SHP77 treated with DMSO at 0.1 percent for 48 hours (cell line): ENCODE data around the gene ZFR.
"Not testable (repeated sequence)": the region's sequence is repeated elsewhere in the genome, so short reads cannot be mapped to it uniquely, and the experiment has no call there.

Experiments
- DNase-seq: peaks from one replicate; lab custom pipeline; 2025; lab: John Stamatoyannopoulos, UW

Gene ZFR

DNA sequence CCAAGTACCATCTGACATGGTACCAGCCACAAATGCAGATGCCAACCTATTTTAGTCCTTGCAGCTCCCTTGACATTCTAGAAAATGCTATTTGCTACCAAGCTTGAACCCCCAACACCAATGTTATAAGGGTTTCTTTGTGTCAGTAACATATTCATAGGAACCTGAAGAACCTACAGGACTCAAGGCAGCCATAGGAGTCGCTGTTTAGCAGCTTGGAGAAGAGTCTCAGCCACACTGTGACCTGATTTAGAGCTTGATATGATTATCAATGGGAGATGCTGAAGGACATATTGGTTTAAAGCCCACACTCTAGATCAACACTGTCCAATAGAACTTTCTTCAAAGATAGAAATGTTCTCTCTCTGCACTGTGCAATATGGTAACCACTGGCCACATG, 6.4 kb upstream of the ZFR start:
- DNase-seq = no peak

GRCh38 chr5:32449262-32449661, 4.7 kb upstream of the ZFR start:
- DNase-seq = no peak

GRCh38 chr5:32446630-32447029, 2.1 kb upstream of the ZFR start:
- no peak for DNase-seq

DNA sequence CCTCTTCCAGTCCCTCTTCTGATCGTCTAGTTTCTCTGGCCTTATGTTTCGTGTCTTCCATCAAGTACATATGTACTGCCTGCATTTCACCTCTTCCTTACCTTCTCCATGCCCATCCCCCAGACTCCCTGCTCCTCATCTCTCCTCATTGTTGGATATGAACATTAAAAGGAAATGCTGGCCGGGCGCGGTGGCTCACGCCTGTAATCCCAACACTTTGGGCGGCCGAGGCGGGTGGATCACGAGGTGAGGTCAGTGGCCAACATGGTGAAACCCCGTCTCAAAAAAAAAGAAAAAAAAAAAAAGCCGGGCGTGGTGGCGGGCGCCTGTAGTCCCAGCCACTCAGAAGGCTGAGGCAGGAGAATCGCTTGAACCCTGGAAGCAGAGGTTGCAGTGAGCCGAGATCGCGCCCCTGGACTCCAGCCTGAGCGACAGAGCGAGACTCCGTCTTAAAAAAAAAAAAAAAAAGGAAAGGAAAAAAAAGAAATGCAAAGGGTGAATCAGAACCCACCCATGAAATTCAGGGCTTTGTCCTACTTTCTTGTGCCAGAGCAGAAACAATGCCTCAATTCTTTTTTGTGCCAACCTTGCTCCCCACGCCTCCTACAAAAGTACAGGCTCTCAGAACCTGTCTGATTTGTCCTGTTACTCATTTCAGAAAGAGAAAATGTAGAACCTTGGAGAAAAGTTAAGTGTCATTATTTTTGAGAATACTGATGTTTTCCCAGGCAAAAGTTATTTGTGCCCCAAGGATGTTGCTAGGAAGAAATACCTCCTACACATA, 1.5 kb upstream of the ZFR start:
- DNase-seq = no peak

DNA sequence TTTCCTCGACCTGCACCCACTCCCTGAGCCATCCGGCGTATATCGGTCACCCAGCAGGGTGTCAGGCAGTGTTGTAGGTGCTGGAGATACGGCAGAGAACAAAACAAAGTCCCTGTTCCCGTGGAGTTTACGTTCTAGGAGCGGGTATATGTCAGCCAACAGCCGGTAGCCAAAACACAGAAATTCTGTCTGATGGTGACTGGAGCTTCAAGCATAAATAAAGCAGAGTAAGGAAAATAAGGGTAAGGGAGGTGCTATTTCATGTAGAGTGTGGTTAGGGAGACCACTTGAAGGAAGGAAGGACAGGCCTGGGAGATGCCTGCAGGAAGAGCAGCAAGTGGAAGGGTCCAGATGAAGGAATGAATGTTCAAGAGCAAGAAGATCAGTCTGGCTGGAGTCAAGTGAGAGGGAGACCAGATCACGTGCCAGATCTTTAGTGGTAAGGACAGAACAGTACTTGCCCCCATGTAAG, 783 bp upstream of the ZFR start:
- no peak for DNase-seq

DNA sequence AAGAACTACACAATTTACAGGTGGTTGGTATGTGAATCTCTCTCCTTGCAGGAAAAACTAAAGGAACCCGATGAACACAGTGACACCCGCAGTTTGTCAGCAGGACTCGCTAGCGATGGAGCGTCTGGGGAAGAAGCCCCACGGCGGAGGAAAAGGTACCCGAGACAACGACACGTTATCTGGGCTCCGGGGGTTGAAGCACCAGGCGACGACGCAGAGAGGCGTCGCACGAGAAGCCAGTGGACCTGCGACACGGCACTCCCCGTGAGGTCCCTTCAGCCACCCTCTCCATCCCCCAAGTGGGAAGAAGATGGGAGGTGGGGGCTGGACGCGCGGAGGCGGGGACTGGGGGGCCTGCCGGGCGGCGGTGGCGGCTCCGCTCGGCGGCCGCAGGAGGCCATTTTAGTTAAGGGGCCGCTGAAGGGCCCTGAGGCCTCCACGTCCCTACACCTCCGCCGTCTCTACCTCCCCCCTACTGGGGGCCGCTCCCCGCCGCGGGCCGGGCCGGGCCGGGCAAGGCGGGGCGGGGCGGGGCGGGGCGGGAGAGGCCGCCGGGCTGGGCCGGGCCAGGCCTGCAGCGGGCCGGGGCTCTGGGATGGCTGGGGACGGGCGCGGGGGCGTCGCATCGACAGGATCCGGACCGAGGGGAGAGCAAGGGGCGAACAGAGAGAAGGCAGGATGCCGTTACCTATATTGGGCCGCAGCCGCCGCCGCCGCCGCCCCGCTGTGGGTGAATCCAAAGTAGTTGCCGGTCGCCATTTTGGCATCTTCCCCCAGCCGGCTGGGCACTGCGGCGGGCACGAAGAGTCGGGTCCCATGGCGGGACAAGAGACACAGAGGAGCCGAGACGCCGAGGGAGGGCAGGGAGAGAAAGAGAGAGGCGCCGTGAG, 754 bp downstream of the ZFR start:
- no peak for DNase-seq

DNA sequence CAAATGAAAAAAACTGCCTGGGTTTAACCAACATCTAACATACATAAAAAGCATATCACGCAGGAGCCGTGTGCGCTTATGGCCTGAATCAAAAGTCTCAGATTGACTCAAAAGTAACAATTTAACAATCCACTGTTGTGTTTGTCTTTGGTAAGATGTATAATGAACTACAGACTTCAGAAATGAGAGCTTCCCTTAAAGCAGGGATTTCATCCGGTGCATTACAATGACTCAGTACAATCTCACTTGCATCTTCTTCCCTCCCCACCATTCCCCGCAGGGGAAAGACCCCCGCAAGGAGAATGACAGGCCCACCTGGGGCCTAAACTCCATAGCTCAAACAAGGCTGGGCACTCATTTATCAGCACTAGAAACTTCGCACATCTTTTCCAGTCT, 1.4 kb downstream of the ZFR start:
- no peak for DNase-seq

DNA sequence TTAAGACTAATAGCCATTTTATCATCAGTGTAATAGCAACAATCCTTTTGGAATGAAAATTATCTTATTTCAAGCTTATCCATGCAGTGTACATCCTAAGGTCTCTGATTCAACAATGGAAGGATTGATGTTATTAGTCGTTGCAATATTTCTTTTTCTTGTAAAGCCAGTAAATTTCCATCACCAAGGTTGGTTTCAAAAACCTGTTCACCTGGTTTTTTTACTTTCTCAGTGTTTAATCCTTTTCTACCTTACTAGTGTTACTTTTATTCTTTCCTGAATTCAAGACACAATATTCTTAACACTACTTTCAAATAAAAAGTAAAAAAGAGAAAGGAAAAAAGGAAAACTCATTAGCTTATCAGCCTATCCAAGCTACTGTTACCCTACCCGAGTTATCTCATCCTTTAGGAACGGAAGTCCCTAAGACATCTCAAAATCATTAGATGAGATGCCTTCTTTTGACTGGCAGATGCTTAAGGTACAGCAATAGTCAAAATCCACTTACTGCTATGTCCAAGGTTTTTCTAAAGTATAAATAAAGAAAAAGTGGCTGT, 5.4 kb downstream of the ZFR start:
- DNase-seq = no peak

DNA sequence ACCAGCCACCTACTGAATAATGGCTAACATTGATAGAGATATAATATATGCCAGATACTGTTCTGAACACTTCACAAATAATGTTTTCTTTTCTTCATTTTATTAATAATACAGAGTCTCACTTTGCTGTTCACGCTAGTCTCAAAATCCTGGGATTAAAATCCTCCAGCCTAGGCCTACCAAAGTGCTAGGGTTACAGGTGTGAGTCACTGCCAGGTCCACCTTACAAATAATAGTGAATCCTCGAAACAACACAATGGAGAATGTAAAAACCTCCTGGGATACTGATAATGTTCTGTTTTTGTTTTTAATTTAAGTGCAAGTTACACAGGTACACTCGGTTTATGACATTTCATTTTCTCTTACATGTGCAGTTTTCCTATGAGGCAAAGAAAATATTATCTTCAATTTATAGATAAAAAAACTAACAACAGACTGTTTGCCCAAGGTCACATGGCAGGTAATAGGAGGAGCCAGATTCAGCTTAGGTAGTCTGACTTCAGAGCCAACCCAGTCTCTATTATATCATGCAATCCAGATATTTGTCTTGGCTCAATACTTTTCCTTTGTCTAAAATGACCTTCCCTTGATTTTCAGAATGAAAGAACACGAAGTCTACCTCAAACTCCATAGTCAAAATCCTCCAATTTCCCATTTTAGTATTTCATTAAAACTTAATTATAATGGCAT, 7.8 kb downstream of the ZFR start:
- no peak for DNase-seq

GRCh38 chr5:32435383-32435782, 9.2 kb downstream of the ZFR start:
- DNase-seq = no peak

DNA sequence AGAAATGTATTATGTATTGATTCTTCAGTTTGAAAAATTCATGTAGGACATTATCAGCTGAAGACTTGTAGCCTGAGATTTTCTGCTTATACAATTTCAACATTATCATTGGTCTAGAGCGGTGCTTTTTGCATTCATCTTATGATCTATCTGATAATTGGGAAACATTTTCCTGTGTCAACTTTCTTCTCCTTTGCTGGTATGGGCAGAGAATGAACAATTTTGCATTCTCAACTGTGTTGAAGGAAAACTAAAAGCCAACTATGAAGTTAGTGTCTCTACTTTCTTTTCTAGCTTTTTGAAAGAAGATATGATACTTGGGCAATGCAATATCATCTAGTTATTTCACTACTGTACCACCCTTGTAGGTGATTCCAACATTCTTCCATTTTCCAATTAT, 10.3 kb downstream of the ZFR start:
- no peak for DNase-seq

DNA sequence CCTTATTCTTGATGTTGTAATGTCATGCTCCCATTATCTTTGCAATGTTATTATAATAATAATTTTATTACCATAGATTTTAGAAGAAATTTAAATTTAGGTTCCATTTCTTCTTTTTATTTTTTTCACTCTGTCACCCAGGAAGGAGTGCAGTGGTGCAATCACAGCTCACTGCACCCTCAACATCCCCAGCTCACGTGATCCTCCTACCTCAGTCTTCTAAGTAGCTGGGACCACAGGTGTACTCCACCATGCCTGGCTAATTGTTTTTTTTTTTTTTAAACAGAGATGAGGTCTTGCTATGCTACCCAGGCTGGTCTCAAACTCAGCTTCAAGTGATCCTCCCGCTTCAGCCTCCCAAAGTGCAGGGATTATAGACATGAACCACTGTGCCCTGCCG, 11.9 kb downstream of the ZFR start:
- DNase-seq = no peak

DNA sequence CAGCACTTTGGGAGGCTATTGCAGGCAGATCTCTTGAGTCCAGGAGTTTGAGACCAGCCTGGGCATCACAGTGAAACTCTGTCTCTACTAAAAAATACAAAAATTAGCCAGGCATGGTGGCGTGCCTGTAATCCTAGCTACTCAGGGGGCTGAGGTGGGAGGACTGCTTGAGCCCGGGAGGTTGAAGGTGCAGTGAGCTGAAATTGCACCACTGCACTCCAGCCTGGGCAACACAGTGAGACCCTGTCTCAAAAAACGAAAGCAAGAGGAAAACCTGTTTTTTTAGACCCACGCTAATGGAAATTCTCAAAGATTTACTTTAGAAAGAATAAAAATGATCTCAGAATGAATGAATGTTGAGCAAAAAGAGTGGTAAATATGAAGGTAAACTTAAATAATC, 13.7 kb downstream of the ZFR start:
- not testable (repeated sequence) for DNase-seq

- DNase-seq = no peak
Measured at GRCh38 chr5:32428426-32428825, 16.1 kb downstream of the ZFR start.

GRCh38 chr5:32426440-32427151, 17.9 kb downstream of the ZFR start:
- DNase-seq = no peak

DNA sequence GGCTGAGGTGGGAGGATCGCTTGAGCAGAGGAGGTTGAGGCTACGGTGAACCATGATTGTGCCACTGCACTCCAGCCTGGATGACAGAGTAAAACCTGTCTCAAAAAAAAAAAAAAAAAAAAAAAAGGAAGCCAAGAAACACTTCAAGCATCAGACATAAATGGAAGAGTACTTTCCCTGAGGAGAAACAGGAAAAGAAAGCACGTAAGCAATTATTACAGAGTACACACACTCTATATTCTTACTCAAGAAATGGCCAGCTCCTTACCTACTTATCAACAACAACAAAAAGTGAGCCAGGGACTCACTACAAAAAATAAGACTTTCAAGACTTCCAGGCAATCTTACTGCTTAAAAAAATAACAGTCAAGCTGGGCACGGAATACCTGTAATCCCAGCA, 21.8 kb downstream of the ZFR start:
- DNase-seq = no peak

DNA sequence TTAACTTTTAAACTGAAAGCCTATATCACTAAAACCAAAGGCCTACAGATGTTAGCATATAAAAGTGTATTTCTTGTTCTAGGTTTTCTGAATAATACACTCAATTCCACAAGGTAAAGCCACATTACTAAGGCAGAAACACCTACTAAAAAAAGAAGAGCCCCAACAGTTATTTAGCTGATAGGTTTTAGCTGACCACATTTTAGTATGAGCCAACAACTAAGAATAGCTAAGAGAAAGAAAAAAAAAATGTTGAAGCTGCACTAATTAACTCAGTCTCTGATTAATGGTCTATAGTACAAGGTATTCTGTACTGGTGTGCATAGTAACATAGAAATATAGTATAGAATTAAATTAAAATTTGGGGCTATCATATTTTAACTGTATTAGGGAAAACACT, 23.5 kb downstream of the ZFR start:
- no peak for DNase-seq

- DNase-seq = no peak
Measured at GRCh38 chr5:32420506-32420905, 24.0 kb downstream of the ZFR start.

DNA sequence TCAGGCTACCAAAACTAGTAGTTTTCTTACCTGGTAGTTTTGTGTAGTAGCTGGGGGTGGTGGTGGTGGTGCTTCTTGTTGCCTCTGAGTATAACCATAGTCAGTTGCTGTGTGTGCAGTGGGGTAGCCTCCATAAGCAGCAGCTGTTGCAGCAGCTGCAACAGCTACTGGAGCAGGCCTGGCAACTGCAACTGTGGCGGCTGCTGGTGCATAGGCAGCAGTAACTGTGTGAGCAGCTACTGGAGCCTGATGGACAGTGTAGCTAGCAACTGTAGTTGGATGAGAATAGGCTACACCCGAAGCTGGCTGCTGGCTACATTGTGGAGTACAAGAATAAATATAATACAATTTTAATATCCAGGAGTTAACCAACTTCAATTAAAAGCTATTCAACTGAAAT, 24.7 kb downstream of the ZFR start:
- no peak for DNase-seq

DNA sequence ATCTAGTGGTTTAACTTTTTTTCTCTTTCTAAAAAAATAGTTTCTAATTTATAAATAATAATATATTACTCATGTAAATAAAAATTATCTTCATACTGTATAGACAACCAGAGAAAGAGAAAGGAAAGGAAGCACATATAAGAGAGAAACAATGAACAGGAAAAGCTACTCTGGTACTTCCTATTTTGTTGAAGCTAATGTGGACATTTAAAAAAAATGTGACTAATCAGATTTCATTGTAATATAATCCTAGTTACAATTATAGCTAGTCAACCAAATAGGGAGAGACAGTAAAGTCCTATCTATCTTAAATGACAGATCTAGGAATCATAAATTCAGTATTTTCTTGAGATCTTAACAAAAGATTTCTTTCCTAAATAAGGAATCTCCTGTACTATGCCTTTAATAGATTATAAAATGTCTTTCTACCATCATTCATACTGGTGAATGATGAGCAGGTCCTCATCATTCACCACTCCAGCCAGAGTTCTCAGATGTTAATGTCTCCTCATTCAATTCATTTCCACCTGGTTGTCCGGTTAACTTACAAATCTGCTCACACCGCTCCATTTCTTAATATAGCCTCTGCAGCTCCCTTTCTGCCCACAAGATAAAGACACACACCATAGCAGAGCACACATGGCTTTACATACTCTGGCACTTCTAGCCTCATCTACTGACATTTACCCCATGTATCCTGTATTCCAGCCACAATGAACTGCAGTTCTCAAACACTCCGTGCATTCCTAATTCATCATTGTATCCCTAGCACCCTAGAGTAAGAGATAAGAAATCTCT, 30.9 kb downstream of the ZFR start:
- no peak for DNase-seq

DNA sequence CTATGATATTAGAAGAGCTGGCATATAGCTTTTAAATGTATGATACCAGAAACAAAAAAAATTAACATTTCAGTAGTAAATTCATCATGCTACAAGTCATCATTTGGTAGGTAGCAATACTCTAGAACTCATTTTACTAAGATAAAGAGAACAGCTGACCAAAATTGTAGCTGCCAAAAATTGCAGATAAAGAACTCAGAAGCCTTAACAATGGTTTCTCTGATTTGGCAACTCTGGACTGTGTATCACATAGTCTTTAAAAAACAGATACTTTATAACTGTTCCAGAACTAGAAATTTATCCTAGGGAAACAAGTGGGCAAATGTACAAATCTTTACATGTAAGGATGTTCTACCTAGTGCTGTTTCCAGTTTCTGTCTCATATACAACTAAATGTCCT, 33.9 kb downstream of the ZFR start:
- no peak for DNase-seq
